Measurements from ENCODE around the gene DUSP19.

DUSP19 gene

GRCh38 chr2:183126635-183127034 is 48.1 kb downstream of the DUSP19 start:
- no peak for DNase-seq

GRCh38 chr2:183134016-183134415 is 55.5 kb downstream of the DUSP19 start:
- no peak for DNase-seq

DNA sequence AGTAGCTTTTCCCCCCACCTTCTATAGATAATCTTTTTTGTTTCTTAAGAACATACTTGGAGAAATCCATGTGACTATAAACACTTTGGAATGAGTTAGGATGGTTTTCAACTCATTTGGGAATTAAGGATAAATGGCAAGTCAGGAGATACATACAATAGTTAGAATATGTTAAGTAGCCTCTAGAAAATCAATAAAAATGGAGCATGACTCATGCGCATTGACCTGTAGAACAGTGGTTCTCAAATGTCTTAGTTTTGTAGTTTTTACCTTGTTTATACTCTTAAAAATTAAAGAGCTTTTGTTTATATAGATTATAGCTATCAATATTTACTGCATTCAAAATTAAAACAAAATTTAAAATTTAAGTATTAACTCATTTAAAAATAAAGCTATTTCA is 70.4 kb downstream of the DUSP19 start:
- no peak for DNase-seq

DNA sequence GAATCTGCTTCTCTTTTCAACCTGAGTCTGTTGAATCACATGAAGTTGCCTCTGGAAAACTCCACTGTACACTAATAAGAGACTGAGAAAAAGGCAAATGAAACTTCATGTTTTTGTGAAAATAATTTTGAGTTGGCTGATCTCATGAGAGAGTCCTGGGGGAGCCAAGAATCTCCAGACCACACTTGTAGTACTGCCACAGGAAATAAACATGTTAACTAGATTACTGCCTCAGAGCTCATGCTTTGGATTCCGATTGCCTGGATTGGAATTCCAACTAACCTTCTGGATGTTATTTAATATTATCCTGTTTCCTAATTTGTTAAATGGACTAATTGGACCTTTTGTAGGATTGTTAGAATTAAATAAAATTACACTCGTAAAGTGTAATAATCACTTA is 70.9 kb downstream of the DUSP19 start:
- no peak for DNase-seq
